Heart left ventricle (tissue), 13 donors: ENCODE measurements around the gene KIAA0825.

Experiments used
- POLR2A ChIP-seq, 2 donors: fragments of 450-650 bp; IDR thresholded peaks; one replicate each; pipeline ENCODE4 v1.6.1; 2017; ENCODE audit warnings: antibody characterized with exemption in 2 of 2, mild to moderate bottlenecking in 2 of 2, moderate library complexity in 2 of 2
- TF ChIP-seq, protein P1 (sequence below), 12 donors: fragments of 200-600 bp; sonication (generic) in 4 of 12; IDR thresholded peaks; one replicate each; pipeline versions ENCODE4 v1.5.0 to v1.8.0; 2018 to 2022; ENCODE audit warnings: antibody characterized with exemption in 12 of 12, mild to moderate bottlenecking in 5 of 12
- donor health status: ischemic (EF 13 %, LVEDD 7.1; RV severe dilation, severe dysfunction).
- donor health status: DM: no; HTN: yes; CAD: no.
- donor health status: DM: no; HTN: no; CAD: no.
- donor health status: ischemic (EF 25% LVEDD 6.9; RV normal size, moderate dysfunction).
- donor health status: ischemic (EF 25% LVEDD 5.7; RV mildly dilated, moderate dysfunction).
- donor health status: ischemic (EF 35%, LVEDD 5.7; RV mildly dilated, moderate dysfunction).
- donor health status: nonischemic (EF 11% LVEDD 7.7; RV severe dilation, severe dysfunction).
- donor health status: DM: yes; HTN: yes; CAD: no.
- donor health status: PGD.
- donor health status: ischemic (EF 29% LVEDD 5.4; RV normal size, mild dysfunction).
- donor health status: nonischemic (EF 23%, LVEDD 6.1; RV moderate dilation, normal function).

DNA sequence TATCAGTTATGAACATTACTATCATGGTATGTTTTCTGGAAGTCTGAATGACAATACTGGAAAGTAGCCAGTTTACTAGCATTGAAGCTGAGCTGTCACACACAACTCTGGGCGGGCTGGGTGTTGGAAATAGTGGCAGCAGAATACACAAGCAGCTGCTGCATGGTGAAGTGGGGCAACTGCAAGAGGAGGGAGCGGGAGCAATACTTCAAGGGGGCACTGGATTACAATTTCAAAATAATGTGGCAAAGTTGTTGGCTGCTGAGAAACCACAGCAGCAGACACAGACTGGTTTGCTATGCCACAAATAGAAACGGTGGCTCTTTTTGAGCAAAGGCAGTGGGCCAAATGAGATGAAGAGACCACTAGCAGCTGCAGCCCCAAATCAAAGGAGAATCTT is 350.2 kb downstream of the KIAA0825 start:
- TF ChIP-seq, protein P1, sequence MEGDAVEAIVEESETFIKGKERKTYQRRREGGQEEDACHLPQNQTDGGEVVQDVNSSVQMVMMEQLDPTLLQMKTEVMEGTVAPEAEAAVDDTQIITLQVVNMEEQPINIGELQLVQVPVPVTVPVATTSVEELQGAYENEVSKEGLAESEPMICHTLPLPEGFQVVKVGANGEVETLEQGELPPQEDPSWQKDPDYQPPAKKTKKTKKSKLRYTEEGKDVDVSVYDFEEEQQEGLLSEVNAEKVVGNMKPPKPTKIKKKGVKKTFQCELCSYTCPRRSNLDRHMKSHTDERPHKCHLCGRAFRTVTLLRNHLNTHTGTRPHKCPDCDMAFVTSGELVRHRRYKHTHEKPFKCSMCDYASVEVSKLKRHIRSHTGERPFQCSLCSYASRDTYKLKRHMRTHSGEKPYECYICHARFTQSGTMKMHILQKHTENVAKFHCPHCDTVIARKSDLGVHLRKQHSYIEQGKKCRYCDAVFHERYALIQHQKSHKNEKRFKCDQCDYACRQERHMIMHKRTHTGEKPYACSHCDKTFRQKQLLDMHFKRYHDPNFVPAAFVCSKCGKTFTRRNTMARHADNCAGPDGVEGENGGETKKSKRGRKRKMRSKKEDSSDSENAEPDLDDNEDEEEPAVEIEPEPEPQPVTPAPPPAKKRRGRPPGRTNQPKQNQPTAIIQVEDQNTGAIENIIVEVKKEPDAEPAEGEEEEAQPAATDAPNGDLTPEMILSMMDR (IDR thresholded peaks at IDR 0.05): no peak
- no peak for TF ChIP-seq POLR2A (IDR thresholded peaks at IDR 0.05)
